ENCODE data around the gene GRIK1.

GRIK1 gene

GRCh38 chr21:29775462-29775861 is 164.3 kb downstream of the GRIK1 start:
- no peak overlapping the region for H3K27ac ChIP-seq (ENCODE audit: low read depth, low read length, poor library complexity, severe bottlenecking)
- H3K79me2 ChIP-seq (ENCODE audit: insufficient read depth, low read length) = no peaks in the 10 kb centered on the region
- H2AFZ ChIP-seq (ENCODE audit: low read length) = no peak overlapping the region
- no peaks in the 10 kb centered on the region for H3K9me2 ChIP-seq (ENCODE audit: low read depth, low read length)
- no peaks in the 10 kb centered on the region for H3F3A ChIP-seq (ENCODE audit: insufficient read depth, low read length)
- no peak overlapping the region for H3K9ac ChIP-seq (ENCODE audit: low read length)
- TF ChIP-seq CTCF (IDR thresholded peaks at IDR 0.05; ENCODE audit: low read length) (no peak), EZH2 (IDR thresholded peaks at IDR 0.05; ENCODE audit: borderline replicate concordance, low read length) (no peak)
- no peaks in the 10 kb centered on the region for H3K27me3 ChIP-seq (ENCODE audit: insufficient read depth, low read length)
- H3K4me3 ChIP-seq (ENCODE audit: low read depth, low read length, poor library complexity, severe bottlenecking) = no peak overlapping the region
- no peaks in the 10 kb centered on the region for H4K20me1 ChIP-seq (ENCODE audit: insufficient read depth, low read length)
- H3K9me3 ChIP-seq (ENCODE audit: low read length) = no peaks in the 10 kb centered on the region
- H3K4me1 ChIP-seq (ENCODE audit: insufficient read depth, low read length, severe bottlenecking) = no peaks in the 10 kb centered on the region
- H3K36me3 ChIP-seq (ENCODE audit: insufficient read depth, low read length) = no peaks in the 10 kb centered on the region
- H3K4me2 ChIP-seq (ENCODE audit: low read length) = no peak overlapping the region

- H4K20me1 ChIP-seq (ENCODE audit: insufficient read depth, low read length) = no peaks in the 10 kb centered on the region
- no peaks in the 10 kb centered on the region for H3K79me2 ChIP-seq (ENCODE audit: insufficient read depth, low read length)
- TF ChIP-seq EZH2 (IDR thresholded peaks at IDR 0.05; ENCODE audit: borderline replicate concordance, low read length) (no peak), CTCF (IDR thresholded peaks at IDR 0.05; ENCODE audit: low read length) (no peak)
- H3K9ac ChIP-seq (ENCODE audit: low read length) = no peak overlapping the region
- H3K4me1 ChIP-seq (ENCODE audit: insufficient read depth, low read length, severe bottlenecking) = no peaks in the 10 kb centered on the region
- no peak overlapping the region for H3K4me3 ChIP-seq (ENCODE audit: low read depth, low read length, poor library complexity, severe bottlenecking)
- H3K27me3 ChIP-seq (ENCODE audit: insufficient read depth, low read length) = no peaks in the 10 kb centered on the region
- H3K36me3 ChIP-seq (ENCODE audit: insufficient read depth, low read length) = no peaks in the 10 kb centered on the region
- H3K4me2 ChIP-seq (ENCODE audit: low read length) = no peak overlapping the region
- H2AFZ ChIP-seq (ENCODE audit: low read length) = no peak overlapping the region
- H3K9me2 ChIP-seq (ENCODE audit: low read depth, low read length) = no peaks in the 10 kb centered on the region
- H3F3A ChIP-seq (ENCODE audit: insufficient read depth, low read length) = no peaks in the 10 kb centered on the region
- H3K9me3 ChIP-seq (ENCODE audit: low read length) = no peaks in the 10 kb centered on the region
- no peak overlapping the region for H3K27ac ChIP-seq (ENCODE audit: low read depth, low read length, poor library complexity, severe bottlenecking)
Measured at GRCh38 chr21:29771491-29772066, 168.2 kb downstream of the GRIK1 start.

- Histone ChIP-seq H2AFZ (ENCODE audit: low read length) (no peak overlapping the region), H3K4me1 (ENCODE audit: insufficient read depth, low read length, severe bottlenecking) (no peaks in the 10 kb centered on the region), H3K79me2 (ENCODE audit: insufficient read depth, low read length) (no peaks in the 10 kb centered on the region), H3K9me2 (ENCODE audit: low read depth, low read length) (no peaks in the 10 kb centered on the region), H3K9me3 (ENCODE audit: low read length) (no peaks in the 10 kb centered on the region), H3F3A (ENCODE audit: insufficient read depth, low read length) (no peaks in the 10 kb centered on the region), H3K9ac (ENCODE audit: low read length) (no peak overlapping the region), H4K20me1 (ENCODE audit: insufficient read depth, low read length) (no peaks in the 10 kb centered on the region), H3K27me3 (ENCODE audit: insufficient read depth, low read length) (no peaks in the 10 kb centered on the region), H3K27ac (ENCODE audit: low read depth, low read length, poor library complexity, severe bottlenecking) (no peak overlapping the region), H3K36me3 (ENCODE audit: insufficient read depth, low read length) (no peaks in the 10 kb centered on the region), H3K4me2 (ENCODE audit: low read length) (no peak overlapping the region), H3K4me3 (ENCODE audit: low read depth, low read length, poor library complexity, severe bottlenecking) (no peak overlapping the region)
- no peak for TF ChIP-seq EZH2 (IDR thresholded peaks at IDR 0.05; ENCODE audit: borderline replicate concordance, low read length)
- TF ChIP-seq CTCF (IDR thresholded peaks at IDR 0.05; ENCODE audit: low read length) = no peak
Measured at GRCh38 chr21:29763674-29764073, 176.1 kb downstream of the GRIK1 start.
